Natural killer cell (primary cell): ENCODE measurements around the gene TIPIN. TPM values are rescaled to one million over a fixed set of nuclear protein-coding genes. Genes with fewer than 3 reads are reported as not detected.

ENCODE experiments used
- ATAC-seq, 3 donors: fragments of 150-1000 bp in 2 of 3; fragments of 200-7000 bp in 1 of 3; cut with Tn5 transposase; 1 replicate in 1 of 3; 2 replicates in 2 of 3; pipeline ENCODE4 v1.10.0; 2021; ENCODE audit warnings: mild to moderate bottlenecking in 2 of 3, moderate library complexity in 2 of 3
- DNase-seq, 2 donors: peaks; one replicate each; pipeline versions ENCODE4 v3.0.0 to v3.0.0-alpha.2; 2013 to 2021; ENCODE audit warnings: mixed read lengths in 1 of 2
- H3K27ac ChIP-seq: one replicate; pipeline ENCODE4 v1.5.1; 2013; ENCODE audit warnings: mild to moderate bottlenecking, low read length
- H3K27me3 ChIP-seq: one replicate; pipeline ENCODE4 v1.6.1; 2013; ENCODE audit warnings: low read length; ENCODE audit not compliant: control insufficient read depth, insufficient read depth
- H3K36me3 ChIP-seq: one replicate; pipeline ENCODE4 v1.6.1; 2013; ENCODE audit warnings: low read length; ENCODE audit not compliant: control insufficient read depth, insufficient read depth
- H3K4me1 ChIP-seq: one replicate; pipeline ENCODE4 v1.6.1; 2013; ENCODE audit warnings: low read length; ENCODE audit not compliant: control insufficient read depth, insufficient read depth
- H3K4me3 ChIP-seq: one replicate; pipeline ENCODE4 v1.5.1; 2013; ENCODE audit warnings: low read length
- H3K9me3 ChIP-seq: one replicate; pipeline ENCODE4 v1.6.1; 2013; ENCODE audit warnings: low read length; ENCODE audit not compliant: control insufficient read depth, insufficient read depth
- H3K27ac Mint-ChIP-seq, 2 donors: one replicate each; pipeline ENCODE4 v1.8.0; 2022; ENCODE audit warnings: mild to moderate bottlenecking in 2 of 2, mixed read lengths in 2 of 2, moderate library complexity in 1 of 2
- H3K27me3 Mint-ChIP-seq, 2 donors: one replicate each; pipeline ENCODE4 v1.8.0; 2022; ENCODE audit warnings: low read depth in 2 of 2, mixed read lengths in 2 of 2
- H3K36me3 Mint-ChIP-seq: one replicate; pipeline ENCODE4 v1.8.0; 2022; ENCODE audit warnings: mixed read lengths
- H3K4me1 Mint-ChIP-seq, 2 donors: one replicate each; pipeline ENCODE4 v1.8.0; 2022; ENCODE audit warnings: mixed read lengths in 2 of 2
- H3K4me3 Mint-ChIP-seq: one replicate; pipeline ENCODE4 v1.8.0; 2022; ENCODE audit warnings: mild to moderate bottlenecking, moderate library complexity, mixed read lengths
- H3K9me3 Mint-ChIP-seq, 2 donors: one replicate each; pipeline ENCODE4 v1.8.0; 2022; ENCODE audit warnings: mixed read lengths in 2 of 2
- WGBS: methylation state at CpG from one replicate; pipeline ENCODE4 v1.1.7; 2013; ENCODE audit warnings: missing lambda C conversion rate; ENCODE audit not compliant: insufficient coverage; 5-methylcytosine and 5-hydroxymethylcytosine counted together
- intact Hi-C: fragments of 100-400 bp; cut with micrococcal nuclease; formaldehyde crosslinking; loops from one replicate; pipeline ENCODE4 v1.14.2; 2022
- total RNA-seq, 4 donors: library from RNA; stranded (reverse); fragments of 120-200 nt in 1 of 4; gene quantifications; one replicate each; pipeline versions ENCODE4 v1.2.3 to v1.2.4, GENCODE V29; 2013 to 2022
- TF ChIP-seq, protein P1 (sequence below): fragments of 200-600 bp; IDR thresholded peaks from one replicate; pipeline ENCODE4 v1.8.0; 2022; ENCODE audit warnings: antibody characterized with exemption

Gene TIPIN, protein sequence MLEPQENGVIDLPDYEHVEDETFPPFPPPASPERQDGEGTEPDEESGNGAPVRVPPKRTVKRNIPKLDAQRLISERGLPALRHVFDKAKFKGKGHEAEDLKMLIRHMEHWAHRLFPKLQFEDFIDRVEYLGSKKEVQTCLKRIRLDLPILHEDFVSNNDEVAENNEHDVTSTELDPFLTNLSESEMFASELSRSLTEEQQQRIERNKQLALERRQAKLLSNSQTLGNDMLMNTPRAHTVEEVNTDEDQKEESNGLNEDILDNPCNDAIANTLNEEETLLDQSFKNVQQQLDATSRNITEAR
- total RNA-seq = 1 to 10 TPM; 2.6 to 5.5 (median 5.3) TPM
- total RNA-seq (2013) = 8.7 TPM

- Histone ChIP-seq H3K9me3 (no peaks in the 10 kb centered on the region), H3K4me1 (peaks cover 14% of the 10 kb centered on the region), H3K4me3 (peak within 1 kb of the TSS; percentile 93), H3K36me3 (peaks cover 3% of the 10 kb centered on the region), H3K27me3 (no peaks in the 10 kb centered on the region), H3K27ac (peak within 1 kb of the TSS; percentile 71)
- 7% methylated on average over 47 of the region's 51 CpGs for WGBS
- peak within 1 kb of the TSS; percentile 96 for H3K4me3 Mint-ChIP-seq
- H3K27me3 Mint-ChIP-seq = no peaks in the 10 kb centered on the region
- TF ChIP-seq, protein P1, sequence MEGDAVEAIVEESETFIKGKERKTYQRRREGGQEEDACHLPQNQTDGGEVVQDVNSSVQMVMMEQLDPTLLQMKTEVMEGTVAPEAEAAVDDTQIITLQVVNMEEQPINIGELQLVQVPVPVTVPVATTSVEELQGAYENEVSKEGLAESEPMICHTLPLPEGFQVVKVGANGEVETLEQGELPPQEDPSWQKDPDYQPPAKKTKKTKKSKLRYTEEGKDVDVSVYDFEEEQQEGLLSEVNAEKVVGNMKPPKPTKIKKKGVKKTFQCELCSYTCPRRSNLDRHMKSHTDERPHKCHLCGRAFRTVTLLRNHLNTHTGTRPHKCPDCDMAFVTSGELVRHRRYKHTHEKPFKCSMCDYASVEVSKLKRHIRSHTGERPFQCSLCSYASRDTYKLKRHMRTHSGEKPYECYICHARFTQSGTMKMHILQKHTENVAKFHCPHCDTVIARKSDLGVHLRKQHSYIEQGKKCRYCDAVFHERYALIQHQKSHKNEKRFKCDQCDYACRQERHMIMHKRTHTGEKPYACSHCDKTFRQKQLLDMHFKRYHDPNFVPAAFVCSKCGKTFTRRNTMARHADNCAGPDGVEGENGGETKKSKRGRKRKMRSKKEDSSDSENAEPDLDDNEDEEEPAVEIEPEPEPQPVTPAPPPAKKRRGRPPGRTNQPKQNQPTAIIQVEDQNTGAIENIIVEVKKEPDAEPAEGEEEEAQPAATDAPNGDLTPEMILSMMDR = no peak
- peaks cover 14 to 15% of the 10 kb centered on the region in 2 donors for H3K4me1 Mint-ChIP-seq
- ATAC-seq = peak; percentile 96 to 99 (median 97)
- no peaks in the 10 kb centered on the region for H3K9me3 Mint-ChIP-seq
- H3K27ac Mint-ChIP-seq = peak within 1 kb of the TSS; percentile 90 to 98
- H3K36me3 Mint-ChIP-seq = no peaks in the 10 kb centered on the region
- DNase-seq = peak; percentile 94 to 99
- intact Hi-C loops = loop anchor here (1.0 to 2.0 kb wide), 3 partner anchors 30 to 148 kb away; partner anchors contain the start of genes MAP2K1, RPL4, SNAPC5 and ZWILCH
Observed at GRCh38 chr15:66356359-66357236, at the start of gene TIPIN. Gene TIPIN (minus strand): TSS chr15:66356685. CDS start chr15:66352947, 3,738 bp downstream.

DNA sequence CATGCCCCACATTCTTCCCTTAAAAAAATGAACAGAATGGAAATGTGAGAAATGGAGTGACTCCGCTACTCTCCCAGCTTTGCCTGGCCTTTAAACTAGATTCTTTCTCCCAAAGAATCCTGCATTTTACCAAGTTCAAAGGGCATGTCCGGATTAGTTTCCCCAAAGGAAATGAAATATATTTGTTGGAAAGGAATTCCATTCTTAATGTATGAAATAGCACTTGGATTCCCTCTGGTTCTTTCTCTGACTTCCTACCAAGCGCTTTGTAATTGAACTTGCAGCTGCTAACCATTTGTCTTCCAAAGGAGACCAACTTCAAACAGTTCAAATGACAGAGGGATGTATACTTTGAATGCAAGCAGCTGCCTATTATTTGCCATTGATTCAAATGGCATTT, 49.1 kb upstream of the TIPIN start:
- H3K27ac ChIP-seq = no peak overlapping the region
- no peaks in the 10 kb centered on the region for H3K36me3 ChIP-seq
- Mint-ChIP-seq H3K4me3 (no peak overlapping the region), H3K9me3 (no peaks in the 10 kb centered on the region), H3K36me3 (no peaks in the 10 kb centered on the region), H3K27ac (no peak overlapping the region), H3K27me3 (no peaks in the 10 kb centered on the region), H3K4me1 (peaks cover 89 to 90% of the 10 kb centered on the region in 2 donors)
- peaks cover 27% of the 10 kb centered on the region for H3K4me1 ChIP-seq
- WGBS = 100% methylated on average over 1 of the region's 3 CpGs
- no peaks in the 10 kb centered on the region for H3K27me3 ChIP-seq
- TF ChIP-seq, protein P1 = no peak
- no peak for DNase-seq
- intact Hi-C loops = no loop called here
- H3K4me3 ChIP-seq = no peak overlapping the region
- no peaks in the 10 kb centered on the region for H3K9me3 ChIP-seq
- no peak for ATAC-seq

- peak overlapping the region in 1 of 2 donors; percentile 57 for H3K27ac Mint-ChIP-seq
- 100% methylated on average over 1 of the region's 2 CpGs for WGBS
- no peaks in the 10 kb centered on the region for H3K36me3 Mint-ChIP-seq
- Histone ChIP-seq H3K27ac (no peak overlapping the region), H3K4me1 (peaks cover 24% of the 10 kb centered on the region), H3K4me3 (no peak overlapping the region), H3K9me3 (no peaks in the 10 kb centered on the region), H3K27me3 (no peaks in the 10 kb centered on the region), H3K36me3 (no peaks in the 10 kb centered on the region)
- DNase-seq (no peak), ATAC-seq (no peak)
- H3K4me1 Mint-ChIP-seq = peaks cover 88 to 90% of the 10 kb centered on the region in 2 donors
- TF ChIP-seq, protein P1 = no peak
- intact Hi-C loops = no loop called here
- no peaks in the 10 kb centered on the region for H3K27me3 Mint-ChIP-seq
- no peaks in the 10 kb centered on the region for H3K9me3 Mint-ChIP-seq
- H3K4me3 Mint-ChIP-seq = no peak overlapping the region
Observed at GRCh38 chr15:66405007-66405406, 48.5 kb upstream of the TIPIN start.
